Amniotic stem cell (primary cell): Measurements from ENCODE around the gene SEC24A.
"Not testable (repeated sequence)": the region's sequence is repeated elsewhere in the genome, so short reads cannot be mapped to it uniquely, and the experiment has no call there.

Experiments
- DNase-seq: peaks from one replicate; lab custom pipeline; 2025; lab: John Stamatoyannopoulos, UW

The SEC24A gene

DNA sequence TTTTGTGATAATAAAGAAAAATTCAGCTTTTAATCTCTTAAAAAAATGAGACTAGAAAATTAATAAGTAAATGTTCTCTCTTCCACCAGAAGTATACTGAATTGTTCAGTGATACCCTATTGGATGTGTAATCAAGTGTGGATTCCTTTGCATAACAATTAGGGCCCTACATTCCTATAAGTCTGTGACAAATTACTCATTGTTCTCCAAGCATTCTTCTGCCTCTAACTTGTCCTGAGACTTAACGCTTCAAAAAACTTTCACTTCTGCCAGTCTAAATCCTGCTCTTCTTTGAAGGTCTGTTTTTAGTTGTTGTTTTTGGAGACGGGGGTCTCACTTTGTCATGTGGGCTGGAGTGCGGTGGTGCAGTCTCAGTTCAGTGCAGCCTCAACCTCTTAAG is 100.8 kb downstream of the SEC24A start:
- no peak for DNase-seq

DNA sequence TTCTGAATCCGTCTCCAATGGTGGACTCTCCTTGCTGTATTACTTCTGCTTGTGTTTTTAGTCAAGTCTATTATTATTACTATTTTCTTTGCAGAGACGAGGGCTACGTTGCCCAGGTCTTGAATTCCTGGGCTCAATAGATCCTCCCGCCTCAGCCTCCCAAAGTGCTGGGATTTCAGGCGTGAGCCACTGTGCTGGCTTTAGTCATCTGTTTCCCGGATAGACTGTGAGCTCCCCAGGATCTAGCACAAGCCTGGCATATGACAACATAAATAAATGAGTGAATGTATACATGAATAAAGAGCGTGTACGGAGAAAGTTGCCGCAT is 109.6 kb downstream of the SEC24A start:
- no peak for DNase-seq

DNA sequence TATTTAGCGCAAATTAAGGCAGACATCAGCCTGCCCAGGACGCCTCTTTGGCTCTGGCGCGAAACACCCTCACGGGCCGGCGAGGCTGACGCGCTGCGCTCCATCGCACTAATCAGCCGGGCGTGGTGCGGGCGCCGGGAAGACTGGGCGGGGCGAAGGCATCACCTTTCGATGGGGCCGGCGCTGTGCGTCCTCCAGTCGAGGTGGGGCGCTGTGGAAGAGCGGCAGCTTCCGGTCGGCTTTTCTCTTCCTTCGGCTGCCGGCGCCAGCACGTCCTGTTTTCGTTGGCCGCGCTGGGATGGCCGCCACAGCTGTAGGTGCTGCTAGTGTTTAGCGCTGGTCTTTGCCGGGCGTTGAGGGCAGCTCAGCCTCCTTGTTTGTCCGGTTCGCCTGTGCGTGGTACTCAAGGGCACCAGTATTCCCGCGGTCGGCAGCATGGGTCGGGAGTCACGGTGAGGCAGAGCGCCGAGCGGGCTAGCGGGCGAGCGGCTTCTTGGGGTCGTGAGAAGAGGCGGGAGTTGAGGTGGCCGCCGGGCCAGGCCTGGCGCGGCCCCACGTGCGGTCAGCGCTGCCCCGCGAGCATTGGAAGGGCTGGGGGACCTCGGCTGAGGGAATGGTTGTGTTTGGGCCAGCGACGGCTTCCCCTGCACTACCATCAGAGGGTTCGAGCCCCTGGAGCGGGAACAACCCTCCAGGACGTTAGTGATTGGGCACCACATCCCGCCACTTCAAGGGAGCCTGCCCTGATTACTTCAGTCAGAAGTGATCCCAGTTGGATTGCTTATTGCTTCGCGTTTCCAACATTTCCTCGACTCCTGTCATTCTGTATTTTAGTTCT is 110.1 kb downstream of the SEC24A start, which contains the start of gene DDX46:
Gene DDX46 (plus strand): TSS at position 276 of the 838 bp plus-strand sequence. CDS start 160 bp downstream, at position 436.
- peak; percentile 92 for DNase-seq

DNA sequence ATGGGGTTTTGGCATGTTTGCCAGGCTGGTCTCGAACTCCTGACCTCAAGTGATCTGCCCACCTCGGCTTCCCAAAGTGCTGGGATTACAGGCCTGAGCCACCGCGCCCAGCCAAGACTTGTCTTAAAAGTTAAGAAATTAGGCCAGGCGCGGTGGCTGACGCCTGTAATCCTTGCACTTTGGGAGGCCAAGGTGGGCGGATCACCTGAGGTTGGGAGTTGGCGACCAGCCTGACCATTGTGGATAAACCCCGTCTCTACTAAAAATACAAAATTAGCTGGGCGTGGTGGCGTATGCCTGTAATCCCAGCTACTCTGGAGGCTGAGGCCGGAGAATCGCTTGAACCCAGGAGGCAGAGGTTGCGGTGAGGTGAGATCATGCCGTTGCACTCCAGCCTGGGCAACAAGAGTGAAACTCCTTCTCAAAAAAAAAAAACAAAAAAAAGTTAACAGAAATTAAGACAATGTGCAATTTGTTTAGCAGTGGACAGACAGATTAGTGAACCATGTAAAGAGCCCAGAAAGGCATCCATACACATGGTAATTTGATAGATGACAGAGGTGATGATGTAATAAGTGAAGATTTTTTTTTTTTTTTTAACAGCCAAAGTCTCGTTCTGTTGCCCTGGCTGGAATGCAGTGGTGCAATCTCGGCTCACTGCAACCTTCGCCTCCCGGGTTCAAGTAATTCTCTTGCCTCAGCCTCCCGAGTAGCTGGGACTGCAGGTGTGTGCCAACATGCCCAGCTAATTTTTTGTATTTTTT is 119.1 kb downstream of the SEC24A start:
- not testable (repeated sequence) for DNase-seq

DNA sequence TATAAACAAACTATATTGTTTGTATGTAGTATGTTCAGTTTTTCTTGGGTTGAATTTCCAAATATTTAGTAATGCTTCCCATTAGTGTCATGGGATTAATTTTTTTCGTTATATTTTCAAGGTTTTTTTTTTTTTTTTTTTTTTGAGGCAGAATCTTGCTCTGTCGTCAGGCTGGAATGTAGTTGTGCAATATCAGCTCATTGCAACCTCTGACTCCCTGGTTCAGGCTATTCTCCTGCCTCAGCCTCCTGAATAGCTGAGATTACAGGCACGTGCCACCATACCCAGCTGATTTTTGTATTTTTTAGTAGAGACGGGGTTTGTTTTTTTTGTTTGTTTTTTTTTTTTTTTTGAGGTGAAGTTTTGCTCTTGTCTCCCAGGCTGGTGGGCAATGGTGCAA is 120.6 kb downstream of the SEC24A start:
- DNase-seq: no peak

DNA sequence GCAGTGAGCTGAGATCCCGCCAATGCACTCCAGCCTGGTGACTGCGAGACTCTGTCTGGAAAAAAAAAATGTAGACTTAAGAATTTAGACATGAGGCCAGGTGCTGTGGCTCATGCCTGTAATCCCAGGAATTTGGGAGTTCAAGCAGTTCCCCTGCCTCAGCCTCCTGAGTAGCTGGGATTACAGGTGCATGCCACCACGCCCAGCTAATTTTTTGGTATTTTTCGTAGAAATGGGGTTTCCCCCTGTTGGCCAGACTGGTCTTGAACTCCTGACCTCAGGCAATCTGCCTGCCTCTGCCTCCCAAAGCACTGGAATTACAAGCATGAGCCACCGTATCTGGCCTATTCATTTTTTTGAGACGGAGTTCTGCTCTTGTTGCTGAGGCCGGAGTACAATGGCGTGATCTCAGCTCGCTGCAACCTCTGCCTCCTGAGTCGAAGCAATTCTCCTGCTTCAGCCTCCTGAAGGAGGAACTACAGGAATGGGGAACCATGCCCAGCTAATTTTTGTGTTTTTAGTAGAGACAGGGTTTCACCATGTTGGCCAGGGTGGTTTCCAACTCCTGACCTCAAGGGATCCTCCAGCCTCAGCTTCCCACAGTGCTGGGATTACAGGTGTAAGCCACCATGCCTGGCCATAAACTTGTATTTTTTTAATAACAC is 124.0 kb downstream of the SEC24A start:
- DNase-seq: no peak

DNA sequence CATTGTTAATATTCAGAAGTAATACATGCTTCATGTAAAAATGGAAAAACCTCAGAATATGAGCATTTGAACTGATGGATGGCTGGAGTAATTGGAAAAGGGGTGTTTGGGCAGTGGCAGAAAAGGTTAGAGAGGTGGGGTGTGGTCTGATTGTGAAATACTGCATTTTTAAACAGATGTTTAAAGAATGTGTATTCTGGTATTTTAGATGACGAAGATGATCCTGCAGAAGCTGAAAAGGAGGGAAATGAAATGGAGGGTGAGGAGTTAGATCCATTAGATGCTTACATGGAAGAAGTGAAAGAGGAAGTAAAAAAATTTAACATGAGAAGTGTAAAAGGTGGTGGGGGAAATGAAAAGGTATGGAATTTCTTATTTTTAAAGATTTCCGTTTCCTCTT is 128.8 kb downstream of the SEC24A start:
- DNase-seq: no peak
